Vein endothelial cell (primary cell): Measurements from ENCODE around the gene C1orf174. TPM values are rescaled to one million over a fixed set of nuclear protein-coding genes. Genes with fewer than 3 reads are reported as not detected.

Experiments
- total RNA-seq: library from RNA; depleted of rRNA; stranded (reverse); fragments of >200 nt; gene quantifications from 2 replicates; pipeline ENCODE4 v1.2.3, GENCODE V29; 2012

The C1orf174 gene
- total RNA-seq = 26.5 and 31.9 TPM in 2 replicates

DNA sequence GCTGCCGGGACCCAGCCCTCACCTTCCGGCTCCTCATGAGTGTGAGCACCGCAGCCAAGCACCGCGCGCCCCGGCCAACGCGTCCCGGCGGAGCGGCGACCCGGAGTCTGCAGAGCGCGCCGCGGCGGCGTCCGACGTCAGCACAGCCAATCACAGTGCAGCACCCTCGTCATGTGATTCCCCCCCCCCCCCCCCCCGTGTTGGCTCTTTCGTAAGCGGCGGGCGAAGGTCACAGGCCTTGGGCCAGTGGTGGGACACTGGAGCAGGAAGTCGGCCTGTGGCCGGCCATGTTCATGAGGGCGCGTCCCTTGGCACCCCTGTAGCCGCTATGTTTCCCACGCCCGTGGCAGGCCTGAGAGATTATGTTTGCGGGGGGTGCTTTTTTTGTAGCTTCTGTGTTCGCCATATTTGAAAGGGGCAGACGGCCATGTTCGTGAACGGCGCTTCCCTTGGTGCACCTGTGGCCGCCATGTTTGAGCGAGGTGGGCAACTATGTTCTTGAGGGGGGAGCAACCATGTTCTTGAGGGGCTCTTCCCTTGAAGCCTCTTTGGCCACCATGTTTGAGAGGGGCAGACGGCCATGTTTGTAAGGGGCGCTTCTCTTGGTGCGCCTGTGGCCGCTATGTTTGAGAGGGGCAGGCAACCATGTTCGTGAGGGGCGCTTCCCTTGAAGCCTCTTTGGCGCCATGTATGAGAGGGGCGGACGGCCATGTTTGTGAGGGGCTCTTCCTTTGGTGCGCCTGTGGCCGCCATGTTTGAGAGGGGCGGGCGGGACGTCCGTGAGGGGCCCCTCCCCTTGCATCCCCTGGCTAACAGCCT, at the start of gene C1orf174:
Gene C1orf174 (minus strand): TSS at position 123 of the 819 bp plus-strand sequence. CDS start 86 bp downstream, at position 37.

DNA sequence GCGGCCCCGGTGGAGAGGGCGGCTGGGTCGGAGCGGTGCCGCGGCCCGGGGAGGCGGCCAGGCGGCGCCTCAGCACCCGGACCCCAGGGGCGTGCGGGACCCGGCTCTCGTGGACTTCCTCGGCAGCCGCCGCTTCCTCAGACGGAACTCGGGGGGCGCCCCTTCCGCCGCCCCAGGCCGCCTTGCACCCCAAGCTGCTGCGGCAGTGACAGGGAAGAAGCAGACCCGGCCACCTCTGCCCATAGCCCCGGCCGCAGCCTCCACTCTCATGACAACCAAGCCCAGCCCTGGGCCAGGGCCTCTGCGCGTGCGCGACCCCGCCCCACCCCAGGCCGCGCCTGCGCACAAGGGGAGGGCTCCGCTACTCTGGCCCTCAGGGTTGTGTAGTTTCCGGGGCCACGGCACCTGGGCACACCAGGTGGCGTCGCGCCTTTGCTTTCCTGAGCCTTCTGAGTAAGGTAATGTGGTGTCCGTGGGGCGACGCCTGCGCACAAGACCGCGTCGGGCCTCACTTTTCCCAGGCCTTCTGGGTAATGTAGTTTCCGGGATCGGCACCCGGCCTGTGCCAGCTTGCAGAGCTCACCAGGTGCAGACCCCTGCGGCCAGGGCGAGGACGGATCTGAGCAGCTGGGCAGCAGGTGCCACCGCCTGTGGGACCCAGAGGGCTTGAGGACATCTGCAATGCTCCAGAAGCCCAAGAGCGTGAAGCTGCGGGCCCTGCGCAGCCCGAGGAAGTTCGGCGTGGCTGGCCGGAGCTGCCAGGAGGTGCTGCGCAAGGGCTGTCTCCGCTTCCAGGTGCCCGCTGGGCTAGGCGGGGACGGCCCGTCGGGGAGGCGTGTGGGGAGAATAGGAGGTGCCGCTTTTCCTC, 42.9 kb downstream of the C1orf174 start, which contains the start of the genes CEP104 and DFFB:
Gene CEP104 (minus strand): TSS at position 289 of the 868 bp plus-strand sequence. CDS start 4,804 bp downstream, outside the sequence.
Gene DFFB (plus strand): TSS at position 554 of the 868 bp plus-strand sequence. CDS start 128 bp downstream, at position 682.

Other genes starting within 250 kb of the C1orf174 start
- 0.10 TPM in 1 of 2 replicates, not detected in the other for gene TP73, start 247.8 kb downstream of the C1orf174 start, total RNA-seq
- not detected in 2 replicates for gene CCDC27, start 147.8 kb downstream of the C1orf174 start, total RNA-seq
- 2.3 TPM in 1 of 2 replicates, not detected in the other for gene SMIM1, start 127.5 kb downstream of the C1orf174 start, total RNA-seq
- gene LRRC47, start 103.8 kb downstream of the C1orf174 start, total RNA-seq = 31.5 and 32.3 TPM in 2 replicates
- gene CEP104, start 43.1 kb downstream of the C1orf174 start, total RNA-seq = 19.6 and 22.2 TPM in 2 replicates
- gene DFFB, start 42.8 kb downstream of the C1orf174 start, total RNA-seq = 8.5 and 14.2 TPM in 2 replicates